ENCODE results near the gene C17orf107.

- TF ChIP-seq CTCF (IDR thresholded peaks at IDR 0.05 in 2 of 3, conservative IDR thresholded peaks at IDR 0.05 in 1 of 3; ENCODE audit: borderline replicate concordance in 1 of 3, insufficient read depth in 1 of 3, low read depth in 2 of 3, low read length in 2 of 3): no peak
- no peak for TF ChIP-seq POLR2A (IDR thresholded peaks at IDR 0.05; ENCODE audit: borderline replicate concordance, extremely low read depth, insufficient read depth, insufficient read length)
- no peak for TF ChIP-seq ZNF274 (IDR thresholded peaks at IDR 0.05; ENCODE audit: low read depth, low read length)
Observed at GRCh38 chr17:4861052-4861451, 38.3 kb upstream of the C17orf107 start.
